ENCODE results near the gene RFTN1. TPM values are rescaled to one million over a fixed set of nuclear protein-coding genes. Genes with fewer than 3 reads are reported as not detected.

Gene RFTN1
- total RNA-seq, 3 donors from 2014 or later: 6.9 to 12.6 (median 9.7) TPM

- TF ChIP-seq, protein P1, sequence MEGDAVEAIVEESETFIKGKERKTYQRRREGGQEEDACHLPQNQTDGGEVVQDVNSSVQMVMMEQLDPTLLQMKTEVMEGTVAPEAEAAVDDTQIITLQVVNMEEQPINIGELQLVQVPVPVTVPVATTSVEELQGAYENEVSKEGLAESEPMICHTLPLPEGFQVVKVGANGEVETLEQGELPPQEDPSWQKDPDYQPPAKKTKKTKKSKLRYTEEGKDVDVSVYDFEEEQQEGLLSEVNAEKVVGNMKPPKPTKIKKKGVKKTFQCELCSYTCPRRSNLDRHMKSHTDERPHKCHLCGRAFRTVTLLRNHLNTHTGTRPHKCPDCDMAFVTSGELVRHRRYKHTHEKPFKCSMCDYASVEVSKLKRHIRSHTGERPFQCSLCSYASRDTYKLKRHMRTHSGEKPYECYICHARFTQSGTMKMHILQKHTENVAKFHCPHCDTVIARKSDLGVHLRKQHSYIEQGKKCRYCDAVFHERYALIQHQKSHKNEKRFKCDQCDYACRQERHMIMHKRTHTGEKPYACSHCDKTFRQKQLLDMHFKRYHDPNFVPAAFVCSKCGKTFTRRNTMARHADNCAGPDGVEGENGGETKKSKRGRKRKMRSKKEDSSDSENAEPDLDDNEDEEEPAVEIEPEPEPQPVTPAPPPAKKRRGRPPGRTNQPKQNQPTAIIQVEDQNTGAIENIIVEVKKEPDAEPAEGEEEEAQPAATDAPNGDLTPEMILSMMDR (IDR thresholded peaks at IDR 0.05): no peak
- ATAC-seq (no peak), DNase-seq (no peak)
- Histone ChIP-seq H3K36me3 (ENCODE audit: low read depth) (no peaks in the 10 kb centered on the region), H3K9me3 (no peaks in the 10 kb centered on the region), H3K4me1 (ENCODE audit: low read depth) (no peaks in the 10 kb centered on the region), H3K4me3 (no peak overlapping the region)
- intact Hi-C loops (cut with DNase I, micrococcal nuclease): no loop called here
Measured at GRCh38 chr3:16279010-16279801, 234.3 kb downstream of the RFTN1 start.

DNA sequence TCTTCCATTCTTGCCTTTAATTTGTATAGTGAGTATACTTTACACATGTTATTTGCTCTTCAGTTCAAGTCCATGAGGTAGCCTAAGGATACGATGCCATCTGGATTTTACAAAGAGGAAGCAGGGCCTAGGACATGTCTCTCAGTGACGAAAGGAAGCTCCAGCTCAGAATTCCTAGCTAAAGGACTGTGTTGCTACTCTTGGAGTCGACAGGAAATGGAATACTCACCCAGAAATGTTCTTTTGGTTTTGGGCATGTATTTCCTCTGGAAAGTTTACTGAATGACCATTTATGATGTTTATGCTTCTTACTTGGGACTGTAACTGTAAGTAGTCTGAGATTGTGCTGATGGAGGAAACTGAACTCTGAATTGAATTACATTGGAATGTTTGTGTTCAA, 236.0 kb downstream of the RFTN1 start:
- no peak for ATAC-seq
- Histone ChIP-seq H3K4me3 (no peak overlapping the region), H3K9me3 (no peaks in the 10 kb centered on the region), H3K4me1 (ENCODE audit: low read depth) (no peaks in the 10 kb centered on the region), H3K36me3 (ENCODE audit: low read depth) (no peaks in the 10 kb centered on the region)
- TF ChIP-seq, protein P1 (IDR thresholded peaks at IDR 0.05): no peak
- DNase-seq: no peak
- intact Hi-C loops (cut with DNase I, micrococcal nuclease): no loop called here

GRCh38 chr3:16273867-16274266, 239.6 kb downstream of the RFTN1 start:
- DNase-seq (no peak), ATAC-seq (no peak)
- TF ChIP-seq, protein P1 (IDR thresholded peaks at IDR 0.05): no peak
- no peaks in the 10 kb centered on the region for H3K4me1 ChIP-seq (ENCODE audit: low read depth)
- no peak overlapping the region for H3K4me3 ChIP-seq
- H3K9me3 ChIP-seq: no peaks in the 10 kb centered on the region
- no peaks in the 10 kb centered on the region for H3K36me3 ChIP-seq (ENCODE audit: low read depth)
- intact Hi-C loops (cut with DNase I, micrococcal nuclease): no loop called here

- Histone ChIP-seq H3K9me3 (no peaks in the 10 kb centered on the region), H3K36me3 (ENCODE audit: low read depth) (no peaks in the 10 kb centered on the region), H3K4me3 (no peak overlapping the region), H3K4me1 (ENCODE audit: low read depth) (no peaks in the 10 kb centered on the region)
- no peak for ATAC-seq
- DNase-seq: no peak
- TF ChIP-seq, protein P1 (IDR thresholded peaks at IDR 0.05): no peak
- intact Hi-C loops (cut with DNase I, micrococcal nuclease): no loop called here
Measured at GRCh38 chr3:16272588-16272987, 240.9 kb downstream of the RFTN1 start.

DNA sequence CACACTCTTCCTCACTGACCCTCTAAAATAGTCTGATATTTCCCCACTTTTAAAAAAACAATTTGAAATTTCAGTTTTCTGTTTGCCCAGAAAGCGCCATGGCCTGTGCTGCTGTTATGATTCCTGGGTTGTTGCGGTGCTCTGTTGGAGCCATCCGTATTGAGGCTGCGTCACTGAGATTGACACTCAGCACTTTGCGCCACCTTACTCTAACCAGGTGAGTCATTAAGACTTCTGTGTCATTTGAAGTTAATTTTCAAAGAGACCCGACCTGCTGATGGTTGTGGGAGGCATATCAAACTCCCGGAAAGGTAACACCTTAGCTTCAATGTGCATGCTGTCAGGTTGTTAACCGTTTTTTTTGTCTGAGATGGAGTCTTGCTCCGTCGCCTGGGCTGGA, 242.6 kb downstream of the RFTN1 start:
- DNase-seq (no peak), ATAC-seq (no peak)
- Histone ChIP-seq H3K36me3 (ENCODE audit: low read depth) (no peaks in the 10 kb centered on the region), H3K4me3 (no peak overlapping the region), H3K9me3 (no peaks in the 10 kb centered on the region), H3K4me1 (ENCODE audit: low read depth) (peaks cover 13% of the 10 kb centered on the region)
- intact Hi-C loops (cut with DNase I, micrococcal nuclease): no loop called here
- TF ChIP-seq, protein P1 (IDR thresholded peaks at IDR 0.05): no peak

All from mucosa of descending colon (tissue), 3 donors.